PC-3 (cell line): ENCODE measurements around the gene GLCE.

Source experiments
- CTCF ChIP-seq: fragments of 300-600 bp; sonication (generic); conservative IDR thresholded peaks from 2 replicates; pipeline ENCODE4 v1.5.1; 2017; ENCODE audit warnings: antibody characterized with exemption, low read depth, mild to moderate bottlenecking, low read length
- EZH2phosphoT487 ChIP-seq: fragments of 300-600 bp; sonication (generic); IDR thresholded peaks from 2 replicates; pipeline ENCODE4 v1.6.1; 2018; ENCODE audit warnings: mild to moderate bottlenecking, antibody characterized with exemption, low read length, borderline replicate concordance

- TF ChIP-seq CTCF (no peak), EZH2phosphoT487 (no peak)
Measured at GRCh38 chr15:69159805-69160140, 662 bp upstream of the GLCE start.
